CD4-positive, alpha-beta T cell treated with Interleukin-6 for 4 hours (primary cell): ENCODE results near the gene AFF3.

Experiments
- DNase-seq: peaks from one replicate; pipeline ENCODE4 v3.0.0-alpha.2; 2020; ENCODE audit warnings: mixed read lengths

The AFF3 gene

DNA sequence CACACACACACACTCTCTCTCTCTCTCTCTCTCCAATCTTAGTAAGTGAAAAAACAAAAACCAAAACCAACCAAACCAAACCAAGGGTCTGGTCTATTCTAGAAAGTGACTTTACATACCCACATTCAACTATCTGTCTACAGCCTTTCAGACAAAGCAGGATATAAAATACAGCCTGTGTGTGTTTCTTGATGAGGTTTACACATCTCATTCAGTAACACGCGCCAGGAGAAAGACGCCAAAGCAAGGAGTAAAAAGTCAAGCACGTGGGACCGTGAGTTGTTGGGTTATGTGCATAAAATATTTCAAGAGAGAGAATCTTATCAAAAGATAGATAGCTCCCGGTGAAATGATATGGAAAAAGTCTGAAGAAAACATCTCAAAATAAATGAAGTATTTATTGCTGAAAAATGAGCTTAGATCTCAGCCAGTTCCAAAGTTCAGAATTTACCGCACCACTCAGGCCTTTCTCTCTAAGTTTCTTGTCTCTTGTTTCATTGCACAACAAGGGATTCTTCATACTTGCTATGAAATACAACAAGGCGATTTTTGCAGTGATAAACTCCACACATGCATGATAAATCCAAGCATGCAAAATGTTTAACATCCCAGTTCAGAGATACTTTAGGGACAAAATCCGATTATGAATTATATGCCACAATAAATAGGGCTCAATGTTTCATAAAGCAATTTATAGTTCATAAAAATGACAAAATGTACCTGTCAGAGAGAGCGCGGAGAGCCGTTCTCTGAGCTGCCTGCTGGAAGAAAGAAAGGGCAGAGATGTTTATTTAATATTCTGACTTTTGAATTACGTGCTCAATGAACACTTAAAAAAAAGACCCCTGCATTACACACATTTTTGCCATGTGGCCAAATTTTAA, 493.2 kb downstream of the AFF3 start:
- DNase-seq, result no peak

- no peak for DNase-seq
Observed at GRCh38 chr2:99648178-99648844, 494.1 kb downstream of the AFF3 start.

DNA sequence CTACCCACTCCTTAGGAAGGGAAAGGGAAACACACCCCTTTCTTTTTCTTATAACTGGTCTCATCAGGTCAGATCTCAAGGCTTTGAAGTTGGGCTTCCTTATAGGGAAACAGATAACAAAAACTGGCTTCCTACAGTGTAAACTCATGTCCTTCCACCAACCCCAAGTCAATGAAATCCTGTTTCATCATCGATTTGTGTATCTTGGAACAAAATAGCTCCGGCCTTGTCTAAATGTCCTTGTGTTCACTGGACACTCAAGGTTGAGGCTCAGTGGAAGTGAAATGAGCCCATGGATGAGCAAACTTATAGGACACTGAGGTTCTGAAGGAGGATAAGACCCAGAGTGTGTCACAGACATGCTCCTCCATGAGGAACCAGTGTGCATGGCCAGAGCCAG, 496.4 kb downstream of the AFF3 start:
- no peak for DNase-seq

- DNase-seq, result no peak
Observed at GRCh38 chr2:99644419-99644787, 498.0 kb downstream of the AFF3 start.

DNA sequence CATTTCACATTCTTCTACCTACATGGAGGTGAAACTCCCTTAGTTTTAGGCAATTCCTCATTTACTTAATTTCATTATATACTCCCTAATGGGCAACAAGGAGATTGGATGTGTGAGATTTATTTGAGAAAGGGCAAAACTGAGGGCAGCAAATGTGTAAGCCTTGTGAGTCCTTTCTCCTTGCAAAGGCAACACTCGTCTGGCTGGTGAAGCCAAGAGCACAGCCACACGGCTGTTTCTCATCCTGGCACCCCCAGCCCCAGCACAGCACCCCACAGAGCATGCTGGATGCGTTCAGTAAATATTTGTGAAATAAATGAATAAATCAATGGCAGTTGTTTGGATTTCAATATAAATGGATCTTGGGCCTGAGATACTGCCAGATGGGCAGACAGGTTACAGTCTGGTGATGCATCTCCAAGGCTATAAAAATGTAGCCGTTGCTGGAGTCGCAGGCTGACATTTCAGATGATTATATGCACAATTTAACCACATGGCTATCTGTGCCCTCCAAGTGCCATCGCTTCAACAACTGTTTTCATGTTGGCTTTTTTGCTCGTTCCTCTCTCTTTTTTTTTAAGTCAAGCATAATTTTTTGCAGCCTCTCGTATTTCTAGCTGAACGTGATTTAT, 498.5 kb downstream of the AFF3 start:
- DNase-seq, result no peak

- no peak for DNase-seq
Observed at GRCh38 chr2:99641999-99642398, 500.4 kb downstream of the AFF3 start.

DNA sequence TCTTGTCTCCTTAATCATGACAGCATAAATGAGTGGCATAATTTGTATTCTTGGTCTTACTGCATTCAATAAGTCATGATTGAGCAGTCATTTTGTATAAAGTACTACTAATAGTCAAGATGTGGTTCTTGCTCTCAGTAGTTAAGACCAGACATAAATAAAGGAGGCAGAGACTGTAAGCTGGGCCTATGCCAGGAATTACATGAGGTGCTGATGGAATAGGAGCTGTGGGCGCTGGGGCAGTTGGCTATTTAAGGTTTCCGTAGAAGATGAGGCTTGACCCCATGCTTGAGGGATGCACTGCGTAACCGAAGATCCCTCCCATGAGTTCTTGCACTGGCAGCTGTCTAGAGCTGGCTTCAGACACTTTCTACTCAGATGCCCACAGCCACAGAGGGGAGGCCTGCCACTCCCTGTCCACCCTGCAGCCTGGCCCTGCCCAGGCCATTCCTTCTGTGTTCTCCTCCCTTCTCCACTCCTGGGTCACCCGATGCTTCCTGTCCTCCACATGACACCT, 501.7 kb downstream of the AFF3 start:
- no peak for DNase-seq

GRCh38 chr2:99638791-99639190, 503.6 kb downstream of the AFF3 start:
- no peak for DNase-seq

- no peak for DNase-seq
Observed at GRCh38 chr2:99637159-99637697, 505.2 kb downstream of the AFF3 start.

- no peak for DNase-seq
Observed at GRCh38 chr2:99636144-99637034, 506.0 kb downstream of the AFF3 start.

DNA sequence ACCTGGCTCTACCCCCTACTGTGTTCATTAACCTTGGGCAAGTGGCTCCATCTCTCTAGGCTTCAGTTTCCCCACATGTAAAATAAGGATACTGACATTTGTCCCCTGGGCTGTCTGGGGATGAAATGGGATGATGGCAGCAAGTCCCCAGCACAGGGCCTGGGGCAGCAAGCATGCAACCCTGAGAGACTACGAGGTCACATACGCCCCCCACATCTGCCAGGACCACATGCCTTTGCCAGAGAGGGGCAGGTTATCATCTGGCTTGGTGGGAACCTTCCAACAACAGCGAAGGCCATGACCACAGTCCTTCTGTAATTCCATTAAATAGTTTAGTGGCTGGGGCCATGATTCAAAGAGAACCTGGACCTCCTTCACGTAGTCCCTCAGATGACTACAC, 506.7 kb downstream of the AFF3 start:
- DNase-seq, result no peak

GRCh38 chr2:99634234-99634633, 508.2 kb downstream of the AFF3 start:
- no peak for DNase-seq

DNA sequence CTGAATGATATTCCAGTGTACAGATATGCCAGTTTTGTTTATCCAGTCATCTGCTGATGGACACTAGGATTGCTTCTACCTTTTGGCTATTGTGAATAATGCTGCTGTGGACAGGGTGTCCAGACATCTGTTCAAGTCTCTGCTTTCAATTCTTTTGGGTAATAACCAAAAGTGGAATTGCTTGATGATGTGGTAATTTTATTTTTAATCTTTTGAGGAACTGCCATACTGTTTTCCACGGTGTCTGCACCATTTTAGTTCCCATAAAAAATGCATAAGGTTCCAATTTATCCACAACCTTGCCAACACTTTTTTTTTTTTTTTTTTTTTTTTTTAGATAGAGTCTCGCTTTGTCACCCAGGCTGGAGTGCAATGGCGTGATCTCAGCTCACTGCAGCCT, 510.7 kb downstream of the AFF3 start:
- no peak for DNase-seq

GRCh38 chr2:99629320-99629719, 513.1 kb downstream of the AFF3 start:
- no peak for DNase-seq

- DNase-seq, result no peak
Observed at GRCh38 chr2:99626158-99626557, 516.2 kb downstream of the AFF3 start.

- no peak for DNase-seq
Observed at GRCh38 chr2:99624677-99625076, 517.7 kb downstream of the AFF3 start.

GRCh38 chr2:99623613-99624012, 518.8 kb downstream of the AFF3 start:
- no peak for DNase-seq

GRCh38 chr2:99623035-99623434, 519.4 kb downstream of the AFF3 start:
- DNase-seq, result no peak

- DNase-seq, result no peak
Observed at GRCh38 chr2:99622534-99622933, 519.9 kb downstream of the AFF3 start.

DNA sequence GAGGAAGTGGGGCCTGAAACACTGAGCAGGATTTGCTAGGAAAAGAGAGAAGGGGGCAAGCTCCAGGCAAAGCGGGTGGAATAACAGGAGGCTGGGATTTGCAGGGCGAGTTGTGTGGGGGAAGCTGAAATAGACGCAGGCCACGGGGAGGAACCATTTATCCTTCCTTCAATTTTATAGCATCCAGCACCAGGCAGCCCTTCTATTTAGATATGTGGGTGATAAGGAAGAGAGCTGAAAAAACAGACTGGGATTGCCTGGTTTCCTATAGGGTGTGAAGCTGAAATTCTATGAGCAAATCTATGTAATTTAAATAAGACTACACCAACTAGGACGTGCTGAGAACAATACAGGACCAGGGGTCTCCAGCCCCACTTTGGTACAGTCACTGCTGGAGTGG, 520.6 kb downstream of the AFF3 start:
- DNase-seq, result no peak

GRCh38 chr2:99621106-99621505, 521.3 kb downstream of the AFF3 start:
- no peak for DNase-seq

DNA sequence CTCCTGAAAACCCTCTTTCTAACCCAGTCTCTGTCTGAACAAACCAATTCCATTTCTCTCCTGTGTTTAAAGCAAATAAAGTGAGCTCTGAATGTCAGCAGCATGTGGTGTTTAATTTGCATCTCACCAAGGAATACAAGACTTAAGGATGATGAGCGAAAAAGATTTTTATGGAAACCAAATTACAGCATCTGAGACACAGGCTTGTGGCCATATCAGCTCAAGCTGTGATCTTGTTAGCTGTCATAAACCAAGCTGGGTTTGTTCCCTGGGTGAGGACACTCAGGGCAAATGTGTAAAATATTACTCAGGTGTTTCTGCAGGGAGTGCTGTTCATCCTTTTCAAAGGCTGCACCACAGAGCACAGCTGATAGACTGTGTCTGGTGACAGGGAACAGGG, 523.2 kb downstream of the AFF3 start:
- no peak for DNase-seq
